Hepatocyte (in vitro differentiated cells): Measurements from ENCODE around the gene AREL1. TPM values are rescaled to one million over a fixed set of nuclear protein-coding genes. Genes with fewer than 3 reads are reported as not detected.

Experiments used
- DNase-seq: peaks from one replicate; pipeline ENCODE4 v3.0.0-alpha.2; 2016; ENCODE audit warnings: low spot score
- H2AFZ ChIP-seq: fragments of 200-600 bp; sonication (generic); 2 replicates; pipeline ENCODE4 v1.6.0; 2016; ENCODE audit warnings: antibody characterized with exemption, mild to moderate bottlenecking
- H3K27ac ChIP-seq: fragments of 200-600 bp; sonication (generic); 2 replicates; pipeline ENCODE4 v1.5.1; 2016; ENCODE audit warnings: mild to moderate bottlenecking
- H3K27me3 ChIP-seq: fragments of 200-600 bp; sonication (generic); 2 replicates; pipeline ENCODE4 v1.6.1; 2016
- H3K36me3 ChIP-seq: fragments of 200-600 bp; sonication (generic); replicated peaks from 2 replicates; pipeline ENCODE4 v1.5.1; 2016; ENCODE audit warnings: low read depth; ENCODE audit not compliant: insufficient read depth
- H3K4me1 ChIP-seq: fragments of 200-600 bp; sonication (generic); 2 replicates; pipeline ENCODE4 v1.5.1; 2016; ENCODE audit warnings: mild to moderate bottlenecking, moderate library complexity; ENCODE audit not compliant: insufficient read depth
- H3K4me2 ChIP-seq: fragments of 200-600 bp; sonication (generic); 2 replicates; pipeline ENCODE4 v1.6.0; 2016
- H3K4me3 ChIP-seq: fragments of 200-600 bp; sonication (generic); 2 replicates; pipeline ENCODE4 v1.5.1; 2016; ENCODE audit warnings: mild to moderate bottlenecking
- H3K79me2 ChIP-seq: fragments of 200-600 bp; sonication (generic); 2 replicates; pipeline ENCODE4 v1.6.0; 2017; ENCODE audit warnings: mild to moderate bottlenecking
- H3K9me2 ChIP-seq: fragments of 200-600 bp; sonication (generic); replicated peaks from 2 replicates; pipeline ENCODE4 v1.6.0; 2017; ENCODE audit warnings: mild to moderate bottlenecking; ENCODE audit not compliant: insufficient read depth
- H3K9me3 ChIP-seq: fragments of 200-600 bp; sonication (generic); 2 replicates; pipeline ENCODE4 v1.5.1; 2016; ENCODE audit warnings: low read depth, mild to moderate bottlenecking
- H4K20me1 ChIP-seq: fragments of 200-600 bp; sonication (generic); 2 replicates; pipeline ENCODE4 v1.6.0; 2016; ENCODE audit warnings: mild to moderate bottlenecking; ENCODE audit not compliant: insufficient read depth, poor library complexity, severe bottlenecking
- EZH2 ChIP-seq: fragments of 200-600 bp; sonication (generic); IDR thresholded peaks from 2 replicates; pipeline ENCODE4 v1.6.1; 2016; ENCODE audit warnings: antibody characterized with exemption, mild to moderate bottlenecking, borderline replicate concordance
- EZH2phosphoT487 ChIP-seq: fragments of 200-600 bp; sonication (generic); IDR thresholded peaks from one replicate; pipeline ENCODE4 v1.6.1; 2018; ENCODE audit warnings: antibody characterized with exemption, mild to moderate bottlenecking, low read depth, moderate library complexity; ENCODE audit not compliant: unreplicated experiment, severe bottlenecking
- WGBS: methylation state at CpG from one replicate; pipeline ENCODE4 v1.1.6; 2016; ENCODE audit warnings: low lambda C conversion rate; ENCODE audit errors: missing lambda C conversion rate; 5-methylcytosine and 5-hydroxymethylcytosine counted together
- polyA plus RNA-seq: library from polyadenylated mRNA; unstranded; fragments of >200 nt; fragmentation: Nextera tagmentation; extraction: Ambion mirVana; gene quantifications from 2 replicates; pipeline ENCODE4 v1.2.1, GENCODE V29; 2016
- total RNA-seq: library from RNA; depleted of rRNA; stranded (reverse); fragments of >200 nt; gene quantifications from 2 replicates; pipeline ENCODE4 v1.2.3, GENCODE V29; 2014
- TF ChIP-seq, protein P1 (sequence below): fragments of 200-600 bp; sonication (generic); IDR thresholded peaks from 2 replicates; pipeline ENCODE4 v1.5.1; 2016; ENCODE audit warnings: antibody characterized with exemption, mild to moderate bottlenecking; ENCODE audit not compliant: poor library complexity

Gene AREL1
- total and polyA plus RNA-seq, 2 experiments from 2014 or later: 11.4 to 31.7 TPM

DNA sequence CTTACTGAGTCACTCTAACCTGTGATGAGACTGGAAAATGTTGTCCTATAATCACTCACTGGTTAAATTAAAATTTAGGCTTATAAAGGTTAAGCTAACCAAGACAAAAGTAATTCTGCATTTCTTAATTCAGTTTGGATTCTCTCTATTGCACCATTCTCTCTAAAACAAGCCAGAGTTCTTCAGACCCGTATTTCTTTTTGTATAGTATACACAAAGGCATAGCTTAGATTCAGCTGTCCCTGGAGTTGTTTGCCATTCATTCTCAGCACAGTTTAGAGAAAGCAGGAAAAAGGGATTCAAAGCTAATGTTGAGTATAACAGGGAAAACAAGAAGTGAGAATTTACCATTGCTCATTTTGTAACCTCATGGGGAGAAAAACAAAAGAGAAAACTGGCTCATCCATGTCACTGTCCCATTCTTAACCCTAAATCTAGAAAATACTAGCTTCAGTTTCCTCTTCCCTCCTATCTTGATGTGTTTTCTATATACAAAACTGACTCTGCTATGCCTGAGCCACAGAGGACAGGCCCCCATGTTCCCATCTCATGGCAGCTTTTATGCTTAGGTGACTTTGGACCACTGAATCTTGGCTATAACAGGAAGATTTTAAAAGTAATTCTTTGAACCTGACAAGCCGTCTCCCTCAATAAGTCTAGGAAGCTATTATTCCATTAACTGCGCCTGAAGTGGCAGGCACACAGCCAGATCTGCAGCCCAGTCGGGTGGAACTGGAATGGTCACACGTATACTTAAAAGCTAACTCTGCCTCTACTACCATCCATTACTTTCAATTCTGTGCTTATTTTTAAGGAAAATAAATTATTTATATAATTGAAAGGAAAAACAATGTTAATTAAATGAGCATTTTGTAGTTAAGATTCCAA is 7.0 kb downstream of the AREL1 start:
- WGBS: 83% methylated on average over 5 of the region's 5 CpGs
- DNase-seq: no peak
- no peak overlapping the region for H3K4me2 ChIP-seq
- H3K27me3 ChIP-seq: no peaks in the 10 kb centered on the region
- no peaks in the 10 kb centered on the region for H3K36me3 ChIP-seq
- H4K20me1 ChIP-seq: peaks cover 3% of the 10 kb centered on the region
- H3K9me3 ChIP-seq: no peaks in the 10 kb centered on the region
- H2AFZ ChIP-seq: no peak overlapping the region
- no peak overlapping the region for H3K27ac ChIP-seq
- peaks cover 97% of the 10 kb centered on the region for H3K79me2 ChIP-seq
- H3K4me1 ChIP-seq: no peaks in the 10 kb centered on the region
- TF ChIP-seq EZH2: no peak
- TF ChIP-seq, protein P1, sequence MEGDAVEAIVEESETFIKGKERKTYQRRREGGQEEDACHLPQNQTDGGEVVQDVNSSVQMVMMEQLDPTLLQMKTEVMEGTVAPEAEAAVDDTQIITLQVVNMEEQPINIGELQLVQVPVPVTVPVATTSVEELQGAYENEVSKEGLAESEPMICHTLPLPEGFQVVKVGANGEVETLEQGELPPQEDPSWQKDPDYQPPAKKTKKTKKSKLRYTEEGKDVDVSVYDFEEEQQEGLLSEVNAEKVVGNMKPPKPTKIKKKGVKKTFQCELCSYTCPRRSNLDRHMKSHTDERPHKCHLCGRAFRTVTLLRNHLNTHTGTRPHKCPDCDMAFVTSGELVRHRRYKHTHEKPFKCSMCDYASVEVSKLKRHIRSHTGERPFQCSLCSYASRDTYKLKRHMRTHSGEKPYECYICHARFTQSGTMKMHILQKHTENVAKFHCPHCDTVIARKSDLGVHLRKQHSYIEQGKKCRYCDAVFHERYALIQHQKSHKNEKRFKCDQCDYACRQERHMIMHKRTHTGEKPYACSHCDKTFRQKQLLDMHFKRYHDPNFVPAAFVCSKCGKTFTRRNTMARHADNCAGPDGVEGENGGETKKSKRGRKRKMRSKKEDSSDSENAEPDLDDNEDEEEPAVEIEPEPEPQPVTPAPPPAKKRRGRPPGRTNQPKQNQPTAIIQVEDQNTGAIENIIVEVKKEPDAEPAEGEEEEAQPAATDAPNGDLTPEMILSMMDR: no peak
- TF ChIP-seq EZH2phosphoT487: no peak
- no peaks in the 10 kb centered on the region for H3K9me2 ChIP-seq
- no peak overlapping the region for H3K4me3 ChIP-seq

GRCh38 chr14:74704656-74705055 is 8.2 kb downstream of the AREL1 start:
- no peak for TF ChIP-seq EZH2phosphoT487
- TF ChIP-seq, protein P1: no peak
- no peak for TF ChIP-seq EZH2
- Histone ChIP-seq H3K9me3 (no peaks in the 10 kb centered on the region), H3K4me1 (no peaks in the 10 kb centered on the region), H3K4me3 (no peak overlapping the region), H3K27me3 (no peaks in the 10 kb centered on the region), H3K36me3 (no peaks in the 10 kb centered on the region), H2AFZ (no peak overlapping the region), H3K4me2 (no peak overlapping the region), H3K9me2 (no peaks in the 10 kb centered on the region), H3K79me2 (peaks cover 97% of the 10 kb centered on the region), H4K20me1 (peaks cover 2% of the 10 kb centered on the region), H3K27ac (no peak overlapping the region)
- WGBS: 57% methylated on average over 2 of the region's 2 CpGs
- no peak for DNase-seq

- Histone ChIP-seq H2AFZ (no peak overlapping the region), H3K4me2 (no peak overlapping the region), H4K20me1 (peaks cover 2% of the 10 kb centered on the region), H3K36me3 (no peaks in the 10 kb centered on the region), H3K9me2 (no peaks in the 10 kb centered on the region), H3K4me3 (no peak overlapping the region), H3K27ac (no peak overlapping the region), H3K79me2 (peaks cover 93% of the 10 kb centered on the region), H3K27me3 (no peaks in the 10 kb centered on the region), H3K4me1 (no peaks in the 10 kb centered on the region), H3K9me3 (no peaks in the 10 kb centered on the region)
- WGBS: 98% methylated on average over 3 of the region's 3 CpGs
- no peak for TF ChIP-seq EZH2phosphoT487
- TF ChIP-seq EZH2: no peak
- TF ChIP-seq, protein P1: no peak
- no peak for DNase-seq
Observed at GRCh38 chr14:74703043-74703442, 9.8 kb downstream of the AREL1 start.
